Vagina (tissue), 2 donors: Measurements from ENCODE around the gene NFYC.

Source experiments
- CTCF ChIP-seq, 3 experiments: fragments of 450-650 bp in 2 of 3; fragments of 200-600 bp in 1 of 3; sonication (generic) in 1 of 3; IDR thresholded peaks; one replicate each; pipeline ENCODE4 v1.5.1; 2017 to 2019; ENCODE audit warnings: antibody characterized with exemption in 3 of 3, mild to moderate bottlenecking in 2 of 3, moderate library complexity in 2 of 3
- POLR2A ChIP-seq, 2 donors: fragments of 450-650 bp; IDR thresholded peaks; one replicate each; pipeline ENCODE4 v1.6.1; 2017; ENCODE audit warnings: antibody characterized with exemption in 2 of 2, mild to moderate bottlenecking in 2 of 2, moderate library complexity in 2 of 2
- POLR2AphosphoS5 ChIP-seq, 2 donors: sonication (generic); formaldehyde crosslinking; IDR thresholded peaks; one replicate each; pipeline ENCODE4 v1.9.0; 2017; ENCODE audit warnings: antibody characterized with exemption in 2 of 2, mild to moderate bottlenecking in 2 of 2, low read depth in 1 of 2; ENCODE audit not compliant: insufficient read depth in 1 of 2

GRCh38 chr1:40789342-40789598, 97.8 kb downstream of the NFYC start:
- TF ChIP-seq CTCF (IDR thresholded peaks at IDR 0.05), result no peak
- TF ChIP-seq POLR2AphosphoS5 (IDR thresholded peaks at IDR 0.05; ENCODE audit: insufficient read depth in 1 of 2, low read depth in 1 of 2), result no peak
- TF ChIP-seq POLR2A (IDR thresholded peaks at IDR 0.05), result no peak
